ENCODE results near the gene PTPRK.

Gene PTPRK

DNA sequence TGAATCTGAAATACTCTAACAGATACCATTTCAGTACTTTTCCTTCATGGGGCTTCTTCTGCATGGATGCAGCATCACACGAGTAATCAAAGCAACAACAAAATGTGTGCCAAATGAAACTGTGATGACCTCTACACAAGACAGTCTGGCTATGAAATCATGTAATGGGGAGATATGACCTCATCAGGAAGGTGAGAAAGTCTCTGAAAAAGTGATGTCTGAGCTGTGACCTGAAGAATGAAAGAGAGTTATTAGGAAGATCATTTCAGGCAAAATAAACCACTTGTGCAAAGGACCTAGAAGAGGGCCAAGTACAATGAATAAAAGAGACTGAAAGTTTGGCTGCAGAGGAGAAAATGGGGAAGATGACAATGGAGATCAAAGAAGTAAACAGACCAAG lies 182.8 kb downstream of the PTPRK start:
- DNase-seq = no peak

DNA sequence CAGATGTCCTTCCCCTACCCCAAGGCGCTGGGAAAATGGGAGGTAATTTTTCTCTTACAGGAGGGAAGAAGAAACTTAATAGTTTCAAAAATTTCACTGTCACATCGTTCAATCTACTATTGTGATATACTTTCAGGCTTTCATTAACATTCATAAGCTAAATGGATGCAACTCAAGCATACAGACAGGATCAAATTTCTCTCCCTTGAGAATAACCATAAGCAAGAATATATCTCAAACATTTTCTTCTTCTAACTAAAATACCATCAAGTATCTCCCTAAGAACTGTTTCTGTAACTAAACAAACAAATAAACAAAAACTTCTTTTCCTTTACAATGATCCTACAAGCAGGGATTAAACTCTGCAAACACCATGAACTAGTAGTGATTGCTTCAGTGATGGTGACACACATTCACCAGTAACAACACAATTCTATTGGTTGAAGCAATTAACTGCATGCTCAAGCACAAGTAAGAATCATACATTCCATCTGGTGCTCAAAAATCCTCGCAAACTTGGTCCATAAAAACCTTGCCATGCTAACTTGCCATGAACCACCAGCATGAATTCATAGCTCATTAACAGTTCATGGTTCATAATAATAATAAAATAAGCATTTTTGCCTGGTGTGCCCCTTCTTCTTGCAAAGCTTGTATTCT lies 183.8 kb downstream of the PTPRK start:
- DNase-seq = no peak

DNA sequence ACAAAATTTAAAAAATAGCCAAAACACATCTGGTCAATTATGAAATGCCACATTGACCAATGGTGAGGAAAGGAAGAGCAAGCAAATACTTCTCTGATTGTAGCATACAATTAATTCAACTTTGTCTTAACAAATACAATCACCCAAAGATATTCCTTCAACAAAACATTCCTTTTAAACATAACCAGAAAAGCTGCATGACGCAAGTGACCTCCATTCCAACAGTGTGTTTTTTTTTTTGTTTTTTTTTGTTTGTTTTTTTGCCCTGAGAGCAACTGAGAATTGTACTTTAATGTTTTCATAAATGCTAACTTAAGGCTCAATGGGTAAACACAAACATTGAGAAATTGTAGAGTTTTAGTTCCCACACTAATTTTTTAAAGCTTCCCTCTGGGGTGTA lies 184.4 kb downstream of the PTPRK start:
- no peak for DNase-seq

DNA sequence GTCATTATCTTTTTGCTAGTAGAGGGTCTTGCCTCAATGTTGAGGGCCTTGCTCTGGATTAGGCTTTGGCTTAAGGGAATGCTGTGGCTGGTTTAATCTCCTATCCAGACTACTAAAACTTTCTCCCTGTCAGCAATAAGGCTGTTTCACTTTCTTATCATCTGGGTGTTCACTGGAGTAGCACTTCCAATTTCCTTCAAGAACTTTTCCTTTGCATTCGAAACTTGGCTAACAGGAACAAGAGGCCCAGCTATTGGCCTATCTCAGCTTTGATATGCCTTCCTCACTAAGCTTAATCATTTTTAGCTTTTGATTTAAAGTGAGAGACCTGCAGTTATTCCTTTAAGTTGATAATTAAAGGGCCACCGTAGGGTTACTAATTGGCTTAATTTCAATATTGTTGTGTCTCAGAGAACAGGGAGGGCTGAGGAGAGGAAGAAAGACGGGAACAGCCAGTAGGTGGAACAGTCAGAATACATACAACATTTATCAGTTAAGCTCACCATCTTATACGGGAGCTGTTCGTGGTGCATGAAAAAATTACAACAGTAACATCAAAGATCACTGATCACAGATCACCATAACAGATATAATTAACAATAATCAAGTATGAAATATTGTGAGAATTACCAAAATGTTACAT lies 186.7 kb downstream of the PTPRK start:
- peak; percentile 70 for DNase-seq

DNA sequence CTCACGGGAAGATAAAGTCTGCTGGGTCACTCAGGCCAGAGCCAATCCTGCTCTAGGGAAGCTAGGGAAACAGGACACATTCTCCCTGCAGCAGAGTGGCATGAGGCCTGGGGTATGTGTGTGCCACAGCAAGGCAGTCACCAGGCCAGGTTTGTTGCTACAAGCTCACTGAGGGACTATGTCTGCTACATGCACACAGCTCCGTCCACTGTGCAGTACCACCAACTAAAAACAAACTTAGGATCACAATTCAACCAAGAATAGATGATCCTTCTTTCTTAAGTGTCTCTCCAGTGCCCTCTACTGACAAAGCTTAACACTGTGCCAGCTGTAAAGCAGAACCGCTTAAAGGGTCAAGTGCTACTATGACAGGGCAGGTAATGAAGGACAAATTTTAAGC lies 192.5 kb downstream of the PTPRK start:
- DNase-seq = peak; percentile 81

DNA sequence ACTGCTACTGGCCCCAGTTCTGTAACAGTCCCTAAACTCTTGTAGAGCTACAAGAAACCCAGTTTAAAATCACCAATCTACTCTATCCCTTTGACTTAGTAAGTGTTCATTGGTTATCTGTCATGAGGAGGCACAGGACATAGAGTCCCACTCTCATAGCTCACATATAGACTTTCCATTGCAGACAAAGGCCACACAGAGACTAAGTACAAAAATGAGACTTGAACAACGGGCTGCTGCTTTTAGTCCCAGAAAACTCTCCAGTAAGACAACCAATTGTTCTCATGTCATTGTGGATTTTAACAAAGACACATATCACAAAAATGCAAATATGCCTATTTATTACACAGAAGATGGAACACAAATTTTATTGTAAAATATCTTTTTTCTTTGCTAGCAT lies 197.4 kb downstream of the PTPRK start:
- no peak for DNase-seq

DNA sequence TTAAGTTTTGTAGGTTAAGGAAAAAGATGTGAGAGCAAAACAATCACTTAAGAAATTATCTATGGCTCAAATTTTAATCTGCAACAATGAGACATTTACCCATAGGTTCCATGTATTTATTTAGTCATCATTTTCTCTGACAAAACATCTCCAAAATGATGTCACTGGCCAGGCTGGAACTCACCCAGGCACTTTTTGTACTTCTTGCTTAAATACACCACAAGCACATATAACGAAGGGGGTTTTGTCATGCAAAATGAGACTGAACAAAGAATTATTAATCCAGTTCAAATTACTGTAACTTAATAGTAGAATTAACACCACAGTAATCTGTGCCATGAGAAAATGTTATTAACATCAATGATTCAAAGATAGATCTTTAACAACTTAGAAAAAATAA lies 200.5 kb downstream of the PTPRK start:
- no peak for DNase-seq

DNA sequence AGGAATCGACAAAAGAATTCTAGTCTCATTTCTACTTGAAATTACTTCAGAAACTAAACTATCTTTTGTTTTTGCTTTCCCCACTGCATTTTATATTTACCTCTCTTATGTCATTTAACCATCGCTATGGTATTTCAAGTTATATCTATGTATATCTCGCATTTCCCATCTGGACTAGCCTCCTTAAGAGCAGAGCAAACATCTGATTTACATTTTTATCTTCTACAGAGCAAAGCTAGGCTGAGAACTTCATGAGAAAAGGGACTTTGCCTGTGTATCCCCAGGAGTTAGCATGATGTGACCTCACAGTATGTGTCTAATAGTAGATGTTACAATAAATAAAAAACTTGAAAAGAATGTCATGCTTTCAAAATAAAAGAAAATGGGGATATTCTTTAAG lies 201.2 kb downstream of the PTPRK start:
- no peak for DNase-seq

DNA sequence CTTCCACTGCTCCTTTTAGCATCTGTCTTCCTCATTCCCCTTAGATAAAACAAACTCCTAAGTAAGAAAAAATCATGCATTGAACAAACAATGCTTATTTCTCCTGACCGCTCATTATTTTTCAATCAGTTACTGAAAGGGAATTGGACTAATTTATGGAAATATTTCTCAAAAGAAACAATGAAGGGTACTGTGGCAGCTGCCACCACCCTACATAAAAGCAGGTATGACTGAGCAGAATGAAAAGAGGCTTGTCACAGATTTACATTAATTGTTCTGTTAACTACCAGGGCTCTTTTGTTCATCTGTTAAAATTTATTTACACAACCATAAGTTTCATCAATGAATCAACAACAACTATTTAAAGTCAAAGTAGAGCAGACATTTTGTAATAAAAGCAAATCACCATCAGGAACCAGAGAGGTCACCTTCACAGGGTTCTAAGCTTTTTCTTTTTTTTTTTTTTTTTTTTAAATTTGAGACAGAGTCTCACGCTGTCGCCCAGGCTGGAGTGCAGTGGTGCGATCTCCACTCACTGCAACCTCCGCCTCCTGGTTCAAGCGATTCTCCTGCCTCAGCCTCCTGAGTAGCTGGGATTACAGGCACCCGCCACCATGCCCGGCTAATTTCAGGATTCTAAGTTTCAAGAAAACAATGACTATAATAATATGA lies 204.0 kb downstream of the PTPRK start:
- no peak for DNase-seq

DNA sequence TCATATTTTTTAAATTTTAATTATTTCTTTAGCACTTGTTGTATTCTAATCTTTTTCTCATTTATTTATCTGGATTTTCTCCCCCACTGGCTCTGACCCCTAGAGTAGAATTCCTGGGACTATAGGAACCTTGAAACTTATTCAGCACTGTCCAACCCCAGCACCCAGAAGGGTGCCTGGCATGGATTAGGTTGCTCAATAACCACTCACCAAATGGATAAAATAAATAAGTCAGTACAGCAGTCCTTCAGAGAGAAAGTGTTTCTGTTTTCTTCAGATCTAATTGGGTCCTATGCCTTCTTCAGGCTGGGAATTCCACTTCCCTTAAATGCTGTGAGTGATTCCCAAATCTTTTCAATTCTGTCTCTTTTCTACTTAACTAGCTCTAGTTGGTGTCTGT lies 206.2 kb downstream of the PTPRK start:
- DNase-seq = no peak

DNA sequence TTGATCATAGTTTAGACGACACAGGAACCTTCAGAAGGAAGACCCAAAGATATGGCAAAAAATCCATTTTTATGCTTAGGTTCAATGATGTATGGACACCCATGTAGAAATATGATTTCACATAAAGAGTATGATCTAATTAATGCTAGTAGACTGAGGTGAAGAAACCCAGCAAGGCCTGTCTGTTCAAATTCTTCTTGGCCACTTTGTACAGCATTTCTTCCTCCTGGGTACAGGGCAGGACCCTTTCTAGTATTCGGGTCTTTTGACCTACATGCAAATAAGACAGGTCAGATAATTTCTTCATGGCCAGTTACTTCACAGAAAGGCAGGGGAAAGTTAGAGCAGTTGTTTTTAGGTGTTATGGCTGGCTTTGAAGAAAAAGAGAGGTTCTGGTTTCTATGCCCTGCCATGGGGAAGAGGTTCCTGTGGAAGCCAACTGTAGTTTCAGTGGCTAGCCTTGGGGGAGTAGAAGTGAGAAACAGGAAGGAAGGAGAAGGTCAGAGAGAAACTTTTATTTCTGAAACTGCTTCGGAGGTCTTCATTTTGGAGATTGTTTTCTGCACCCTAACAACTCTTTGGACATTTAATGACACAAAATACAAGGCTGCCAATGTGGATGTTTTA lies 208.3 kb downstream of the PTPRK start:
- DNase-seq = no peak

DNA sequence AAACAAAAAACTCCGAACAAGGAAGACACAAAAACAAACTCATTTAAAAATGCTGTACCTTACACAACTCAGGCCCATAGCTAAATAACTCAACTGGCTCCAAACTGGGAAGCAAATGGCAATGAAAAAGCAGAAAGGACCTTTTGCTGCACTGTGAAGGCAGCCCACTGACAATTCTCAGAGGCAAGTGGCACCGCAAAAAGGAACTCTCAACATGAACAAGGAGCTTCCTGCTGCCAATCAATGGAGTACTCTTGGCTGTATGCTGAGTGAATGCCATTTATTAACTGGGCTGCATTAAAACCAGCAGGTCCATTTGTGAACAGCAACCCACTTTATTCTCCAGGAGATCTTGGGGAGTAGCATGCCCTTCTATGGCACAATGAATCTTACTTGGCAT lies 209.9 kb downstream of the PTPRK start:
- no peak for DNase-seq

DNA sequence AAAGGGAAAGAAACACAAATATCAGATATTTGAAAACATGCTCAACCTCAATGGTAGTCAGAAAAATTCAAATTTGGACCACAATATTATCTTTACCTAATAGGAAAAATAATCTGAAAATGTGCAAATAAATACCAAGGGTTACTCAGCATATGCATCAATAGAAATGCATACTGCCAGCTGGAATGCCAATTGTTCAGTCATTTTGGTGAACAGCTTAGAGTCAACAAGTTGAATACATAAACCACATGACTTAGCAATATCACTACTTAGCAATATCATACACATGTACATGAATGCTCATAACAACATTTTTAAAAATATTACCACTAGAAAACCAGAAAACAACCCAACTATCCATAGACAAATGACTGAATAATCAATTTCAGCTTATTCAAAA lies 212.7 kb downstream of the PTPRK start:
- DNase-seq = no peak

DNA sequence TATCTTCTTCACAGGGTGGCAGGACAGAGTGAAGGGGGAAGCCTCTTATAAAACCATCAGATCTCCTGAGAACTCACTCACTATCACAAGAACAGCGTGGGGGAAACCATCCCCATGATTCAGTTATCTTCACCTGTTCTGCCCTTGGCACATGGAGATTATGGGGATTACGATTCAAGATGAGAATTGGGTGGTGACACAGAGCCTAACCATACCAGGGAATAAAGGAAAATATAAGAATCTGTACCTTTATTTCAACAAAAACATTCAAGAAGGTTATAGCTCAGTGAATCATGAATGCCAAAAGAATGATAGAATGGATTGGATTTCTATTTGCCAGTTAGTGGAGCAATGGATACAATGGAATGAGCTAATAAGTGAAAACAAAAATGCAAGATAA lies 214.4 kb downstream of the PTPRK start:
- DNase-seq = no peak

DNA sequence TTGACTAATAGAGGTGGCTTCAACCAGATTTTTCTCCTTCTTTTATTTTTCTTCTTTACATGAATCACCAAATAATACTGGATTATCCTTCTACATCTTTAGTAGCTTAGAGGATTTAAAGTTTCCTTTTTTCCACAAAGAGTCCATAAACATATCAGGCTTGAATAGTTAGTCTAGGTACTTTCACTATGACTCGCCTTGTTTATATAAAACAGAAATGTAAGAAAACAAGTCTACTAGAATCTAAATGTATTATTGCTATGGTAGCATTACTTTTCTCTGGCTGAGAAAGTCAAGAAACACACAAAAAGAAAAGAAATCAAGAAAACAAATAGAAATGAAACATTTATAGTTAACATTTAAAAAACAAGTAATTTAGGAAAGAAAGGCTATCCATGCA lies 215.2 kb downstream of the PTPRK start:
- no peak for DNase-seq

DNA sequence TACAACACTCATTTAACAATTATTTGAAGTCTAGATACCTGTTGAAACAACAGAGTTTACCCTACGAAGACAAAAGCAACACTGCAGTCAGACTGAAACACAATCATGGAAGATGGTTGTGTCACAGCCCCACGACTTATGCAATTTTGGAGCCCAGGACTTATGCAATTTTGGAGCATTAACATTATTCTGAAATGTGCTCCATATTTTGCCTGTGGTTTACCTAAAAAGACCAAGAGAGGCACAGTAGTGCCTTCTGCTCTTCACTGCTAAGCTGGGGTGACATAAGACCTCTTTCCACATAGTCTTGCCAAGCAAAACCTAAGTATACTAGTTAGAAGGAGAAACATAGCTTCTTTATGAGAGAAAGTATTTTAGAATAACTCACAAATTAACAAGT lies 216.5 kb downstream of the PTPRK start:
- DNase-seq = no peak

DNA sequence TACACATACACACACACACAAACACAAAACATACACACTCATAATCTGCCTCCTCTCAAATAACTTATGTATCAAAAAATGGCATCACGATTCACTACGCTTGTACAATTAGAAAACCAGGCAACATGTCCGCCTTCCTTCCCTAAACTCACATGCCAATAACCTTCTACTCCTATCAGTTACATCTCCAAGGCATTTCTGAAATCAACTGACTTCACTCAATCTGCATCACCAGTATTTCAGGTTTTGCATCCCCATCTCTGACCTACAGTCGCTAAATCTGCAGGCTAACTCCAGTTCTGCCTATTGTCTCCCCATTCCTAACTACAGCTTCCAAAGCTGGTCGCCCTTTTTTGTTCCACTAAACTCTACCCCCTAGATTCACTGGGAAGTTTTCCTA lies 217.5 kb downstream of the PTPRK start:
- DNase-seq = no peak

DNA sequence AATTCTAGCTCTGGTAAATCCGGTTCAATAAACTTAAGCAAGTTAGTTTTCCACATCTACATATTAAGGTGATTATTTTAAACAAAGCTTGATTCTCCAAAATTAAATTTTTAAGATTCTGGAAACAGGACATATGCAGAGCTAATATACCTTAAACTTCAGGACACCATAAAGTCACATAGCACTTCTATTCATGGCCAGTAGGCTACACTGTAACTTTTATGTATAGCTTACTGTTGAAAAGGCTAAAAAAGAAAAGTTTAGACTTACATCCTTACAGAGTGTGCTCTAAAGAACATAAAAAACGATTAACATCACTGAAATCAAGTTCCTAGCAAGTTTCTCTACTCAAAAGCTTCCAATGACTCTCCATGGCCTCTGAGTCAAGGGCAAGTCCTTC lies 224.7 kb downstream of the PTPRK start:
- no peak for DNase-seq

DNA sequence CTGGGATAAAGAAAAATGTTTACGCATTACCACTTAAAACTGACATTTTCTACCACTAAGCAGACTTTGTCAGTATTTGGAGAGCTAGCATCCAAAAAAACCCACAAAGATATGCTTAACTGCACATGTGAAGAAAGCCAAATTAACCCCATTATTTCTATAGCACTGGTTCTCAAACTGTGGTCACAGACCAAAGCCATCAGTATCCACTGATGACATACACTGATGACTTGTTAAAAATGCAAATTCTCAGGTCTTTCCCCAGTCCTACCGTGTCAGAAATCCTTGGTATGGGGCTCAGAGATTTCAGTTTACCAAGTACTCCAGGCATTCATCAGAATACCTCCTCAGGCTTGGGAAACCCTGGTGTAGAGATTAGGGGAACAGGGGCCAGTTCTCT lies 230.2 kb downstream of the PTPRK start:
- no peak for DNase-seq

DNA sequence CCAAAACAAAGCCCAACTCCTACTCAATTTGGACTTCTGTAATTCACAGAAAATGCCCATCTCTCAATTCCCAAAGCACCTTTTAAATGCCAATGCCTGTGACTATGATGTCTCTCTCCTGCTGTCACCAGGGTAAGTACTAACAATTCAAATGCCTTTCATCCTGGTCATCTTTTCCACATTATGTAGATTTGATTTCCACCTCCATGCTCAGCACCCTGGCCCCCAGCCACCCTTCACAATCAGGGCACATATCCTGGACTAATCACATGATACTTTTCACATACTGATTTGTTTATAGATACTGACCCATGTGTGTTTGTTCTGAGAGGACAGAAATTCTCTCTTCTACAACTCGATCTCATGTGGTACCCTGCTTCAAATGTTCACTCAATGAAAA lies 236.3 kb downstream of the PTPRK start:
- no peak for DNase-seq

DNA sequence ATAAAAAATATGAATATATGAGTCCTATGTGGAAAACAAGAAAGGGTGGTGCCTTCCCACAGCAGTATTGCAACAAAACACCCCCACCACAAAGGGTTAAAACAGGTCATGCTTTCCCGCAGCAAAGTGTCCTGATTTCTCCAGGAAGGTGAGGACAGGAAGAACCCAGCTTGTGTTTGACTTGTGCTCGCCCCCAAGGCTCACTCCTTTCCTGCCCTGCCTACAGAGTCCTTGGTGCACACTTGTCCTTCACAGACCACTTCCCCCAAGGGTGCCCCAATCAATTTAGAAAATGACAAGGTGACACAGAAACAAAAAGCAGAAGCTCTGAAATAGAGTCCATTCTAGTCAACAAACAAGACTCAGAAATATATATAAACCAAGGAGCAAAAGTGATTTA lies 237.4 kb downstream of the PTPRK start:
- DNase-seq = no peak

DNA sequence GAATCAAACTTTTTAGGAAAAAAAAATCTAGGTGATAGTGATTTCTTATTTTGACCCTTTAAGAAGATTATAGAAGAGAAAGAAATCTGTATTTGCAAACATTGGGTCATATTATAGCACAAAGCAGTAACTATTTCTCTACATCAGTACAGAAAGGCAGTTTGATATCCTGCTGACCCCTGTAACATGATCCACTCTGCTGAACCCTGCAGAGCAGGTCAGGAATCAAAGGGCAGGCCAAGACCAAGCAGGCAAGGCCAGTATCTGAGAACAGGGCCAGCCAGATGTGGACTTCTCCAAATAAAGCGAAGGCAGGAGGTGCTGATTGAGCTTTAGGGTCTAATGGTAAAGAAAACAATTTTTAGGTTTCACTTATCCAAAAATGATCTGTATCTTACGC lies 239.4 kb downstream of the PTPRK start:
- DNase-seq = no peak

DNA sequence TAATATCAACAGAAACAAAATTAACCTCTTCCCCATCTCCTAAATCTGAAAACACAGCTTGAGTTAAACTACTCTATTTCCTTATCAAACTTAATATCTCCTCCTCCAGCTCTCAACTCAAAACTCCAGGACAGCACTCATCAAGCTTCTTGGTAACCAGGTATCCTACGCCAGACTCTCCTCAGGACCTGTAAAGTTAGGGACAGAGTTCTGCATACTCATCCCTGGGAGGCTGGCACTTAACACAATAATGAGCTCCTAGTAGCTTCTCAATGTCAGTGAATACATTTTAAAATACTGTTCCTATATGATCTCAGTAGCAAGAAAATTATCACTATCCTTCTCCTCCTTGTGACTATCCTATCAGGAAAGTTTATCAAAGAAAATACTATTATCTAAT lies 240.3 kb downstream of the PTPRK start:
- no peak for DNase-seq

DNA sequence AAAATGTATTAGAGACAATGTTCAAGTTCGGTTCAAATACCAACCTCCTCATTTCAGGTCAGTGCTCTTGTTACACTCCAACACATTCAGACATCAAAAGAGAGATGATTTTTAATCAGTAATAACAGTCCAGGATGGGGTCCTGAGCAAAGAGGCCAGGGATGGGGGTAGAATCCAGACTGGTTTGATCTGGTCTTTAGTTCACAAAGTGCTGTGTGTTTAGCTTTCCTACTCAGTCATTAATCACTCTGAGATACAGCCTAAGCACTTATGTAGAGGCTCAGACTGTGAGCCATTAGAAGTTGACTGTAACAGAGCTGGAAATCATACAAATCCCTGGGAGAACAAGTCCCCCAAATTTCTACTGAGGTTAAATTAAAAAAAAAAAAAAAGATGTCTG lies 241.6 kb downstream of the PTPRK start:
- DNase-seq = peak; percentile 57

Data from NCI-H82 (cell line).